ENCODE measurements around the gene LRSAM1.

LRSAM1 gene

DNA sequence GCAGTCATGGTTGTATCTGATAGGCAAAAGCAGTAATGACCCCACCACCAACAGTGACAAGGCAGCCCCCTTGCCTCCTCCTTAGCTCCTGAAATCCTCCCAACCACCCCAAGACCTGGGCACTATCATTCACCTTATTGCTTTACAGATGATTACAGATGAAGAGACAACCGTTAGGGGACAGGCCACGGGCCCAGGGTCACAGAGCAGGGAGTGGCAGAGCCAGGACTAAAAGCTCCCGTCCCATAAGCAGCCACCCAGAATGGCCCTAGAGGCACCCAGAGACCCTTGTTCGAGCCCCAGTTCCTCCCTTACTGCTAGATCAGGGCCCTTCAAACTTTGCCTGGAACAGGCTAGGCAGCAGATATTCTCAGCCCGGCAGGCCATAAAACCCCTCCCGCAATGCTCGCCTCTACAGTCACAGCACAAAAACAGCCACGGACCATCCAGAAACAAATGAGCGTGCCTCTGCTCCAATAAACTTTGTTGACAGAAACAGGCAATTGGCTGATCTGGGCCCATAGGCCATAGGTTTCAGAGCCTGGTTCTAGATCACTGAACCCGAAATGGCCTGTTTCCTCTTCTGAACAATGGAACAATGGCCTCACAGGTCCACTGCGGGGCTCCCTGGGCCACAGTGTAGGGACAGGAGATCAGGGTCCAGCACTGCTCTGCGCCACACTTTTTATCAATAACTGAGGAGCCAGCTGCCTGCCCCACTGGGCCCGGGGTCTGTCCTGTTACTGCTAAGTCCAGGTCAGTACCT is 67.0 kb downstream of the LRSAM1 start:
- DNase-seq = no peak

DNA sequence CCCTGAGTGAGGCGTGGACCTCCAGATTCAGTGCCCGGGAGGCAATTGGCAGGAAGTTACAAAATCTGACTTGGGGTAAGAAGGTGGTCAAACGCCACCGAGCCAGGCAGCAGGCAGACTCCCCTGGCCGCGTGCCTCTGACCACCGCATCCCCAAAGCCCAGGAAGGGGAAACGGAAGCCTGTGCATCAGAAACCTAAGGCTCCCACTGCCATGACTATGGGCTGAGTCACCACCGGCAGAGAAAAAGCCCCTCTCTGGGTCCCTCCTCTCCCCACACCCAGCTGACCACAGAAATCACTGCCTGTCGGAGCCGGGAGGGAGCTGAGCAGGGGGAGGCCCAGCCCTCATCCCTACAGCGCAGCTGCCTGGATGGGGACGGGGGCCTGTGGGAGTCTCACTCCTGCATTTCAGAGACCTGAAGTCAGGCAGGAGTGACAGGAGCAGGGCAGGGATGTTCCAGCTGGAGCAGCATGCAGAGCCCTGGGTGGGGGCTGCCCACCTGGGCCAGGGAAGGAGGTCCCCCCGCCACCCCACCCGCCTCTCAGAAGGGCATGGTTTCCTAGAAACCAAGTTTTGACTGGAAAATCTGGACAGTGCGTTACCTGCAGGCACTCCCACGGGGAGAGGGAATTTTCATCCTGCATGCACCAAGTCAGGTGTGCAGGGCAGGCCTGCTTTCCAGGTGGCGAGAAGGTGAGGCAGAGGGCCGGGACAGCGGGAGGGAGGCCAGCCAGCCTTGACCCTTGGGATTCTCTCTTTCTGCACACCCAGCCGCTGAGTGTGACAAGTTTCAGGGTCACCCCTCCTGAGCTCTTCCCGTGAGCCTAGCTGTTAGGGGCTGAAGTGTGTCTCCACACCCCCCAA is 68.2 kb downstream of the LRSAM1 start:
- no peak for DNase-seq

DNA sequence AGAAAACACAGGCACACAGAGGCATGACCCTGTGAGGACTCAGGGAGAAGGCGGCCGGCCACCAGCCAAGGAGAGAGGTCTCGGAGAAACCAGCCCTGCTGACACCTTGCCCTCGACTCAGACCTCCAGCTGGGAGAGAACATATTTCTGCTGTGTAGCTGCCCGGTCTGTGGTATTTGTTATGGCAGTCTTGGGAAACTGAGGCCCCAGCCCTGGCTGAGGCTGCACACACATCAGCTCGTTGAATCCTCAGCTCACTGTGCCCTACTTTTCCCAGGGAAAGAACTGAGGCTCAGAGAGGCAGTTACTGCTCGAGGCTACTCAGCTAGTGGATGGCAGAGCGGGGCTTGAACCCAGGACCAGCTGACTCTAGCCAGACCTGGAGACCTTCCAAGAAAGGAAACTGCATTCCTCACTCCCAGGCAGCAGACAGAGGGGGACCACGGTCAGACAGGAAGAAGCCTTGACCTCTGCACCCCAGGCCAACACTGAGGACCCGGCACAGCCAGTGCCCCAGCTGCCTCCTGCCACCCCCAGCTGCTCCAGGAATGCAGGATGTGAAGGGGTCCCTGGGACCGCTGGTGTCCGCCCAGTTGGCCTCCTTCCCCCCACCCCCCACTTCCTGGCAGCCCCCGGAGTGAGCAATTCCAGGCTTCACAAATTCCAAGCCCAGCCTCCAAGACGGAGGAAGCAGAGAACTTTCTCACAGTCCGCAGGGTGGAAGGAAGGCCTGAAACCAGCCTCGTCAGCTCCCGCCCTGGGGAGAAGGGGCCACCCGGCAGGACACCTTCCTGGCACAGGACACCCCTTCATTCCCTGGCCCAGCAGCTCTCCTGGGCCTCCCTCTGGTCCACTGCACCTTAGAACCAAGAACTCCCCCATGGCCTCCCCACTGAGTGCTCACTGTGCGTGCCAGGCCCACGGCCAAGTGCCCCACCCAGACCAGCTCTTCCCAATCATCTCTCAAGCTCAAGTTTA is 69.9 kb downstream of the LRSAM1 start:
- no peak for DNase-seq

DNA sequence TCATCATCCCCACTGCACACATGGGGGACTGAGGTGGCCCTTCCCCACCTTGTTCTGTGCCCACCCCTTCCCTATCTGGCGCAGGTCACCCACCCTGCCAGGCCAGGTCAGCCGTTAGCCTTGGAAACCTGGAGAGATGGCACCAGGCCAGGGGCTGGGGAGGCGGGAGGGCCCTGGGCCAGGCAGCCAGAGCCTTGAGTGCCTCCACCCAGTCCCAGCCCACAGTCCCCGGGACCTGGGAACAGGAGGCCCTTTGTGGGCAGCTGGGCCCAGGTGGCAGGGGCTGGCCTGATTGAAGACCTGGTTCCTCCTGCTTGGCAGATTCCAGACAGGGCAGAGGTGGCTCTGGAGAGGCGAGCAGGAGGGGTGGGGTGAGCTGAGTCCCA is 70.6 kb downstream of the LRSAM1 start:
- no peak for DNase-seq

DNA sequence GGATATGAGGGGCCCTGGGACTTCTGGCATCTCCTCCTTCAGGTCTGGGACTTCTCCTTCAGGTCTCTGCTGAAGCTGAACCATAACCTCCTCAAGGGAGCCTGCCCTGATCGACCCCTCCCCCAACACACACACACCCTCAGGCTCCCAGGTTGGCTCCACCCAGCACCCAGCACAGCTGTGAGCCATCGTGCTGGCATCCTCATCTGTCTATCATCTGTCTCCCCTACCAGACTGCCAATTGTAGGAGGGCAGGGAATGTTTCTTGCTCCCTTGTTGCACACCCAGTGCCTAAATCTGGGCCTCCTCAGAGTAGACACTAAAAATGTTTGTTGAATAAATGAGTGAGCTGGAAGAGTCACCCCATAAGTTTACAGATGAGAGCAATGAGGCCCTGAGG is 71.4 kb downstream of the LRSAM1 start:
- DNase-seq = no peak

DNA sequence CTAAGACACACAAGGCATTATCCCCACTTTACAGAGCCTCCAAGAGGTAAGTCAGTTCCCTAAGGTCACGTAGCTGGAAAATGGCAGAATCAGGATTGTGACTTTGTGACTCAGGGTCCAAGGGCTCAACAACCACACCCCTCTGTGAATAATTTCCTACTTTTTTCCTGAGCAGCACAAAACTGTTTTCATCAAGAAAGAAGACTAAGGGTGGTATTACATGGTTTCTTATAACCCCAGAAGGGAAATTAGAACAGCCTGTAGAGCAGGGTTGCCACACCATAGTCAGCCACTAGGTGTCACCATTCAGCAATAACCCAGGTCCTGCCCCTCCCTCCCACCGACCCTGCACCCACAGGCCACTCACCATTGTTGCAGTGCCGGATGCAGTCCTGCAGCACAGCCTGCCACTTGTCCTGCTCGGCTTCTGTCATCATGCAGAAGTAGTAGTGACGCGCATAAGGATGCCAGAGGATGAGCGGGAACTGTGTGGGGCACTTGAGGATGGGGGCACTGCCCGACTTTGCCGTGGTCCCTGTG is 72.1 kb downstream of the LRSAM1 start:
- DNase-seq = no peak

DNA sequence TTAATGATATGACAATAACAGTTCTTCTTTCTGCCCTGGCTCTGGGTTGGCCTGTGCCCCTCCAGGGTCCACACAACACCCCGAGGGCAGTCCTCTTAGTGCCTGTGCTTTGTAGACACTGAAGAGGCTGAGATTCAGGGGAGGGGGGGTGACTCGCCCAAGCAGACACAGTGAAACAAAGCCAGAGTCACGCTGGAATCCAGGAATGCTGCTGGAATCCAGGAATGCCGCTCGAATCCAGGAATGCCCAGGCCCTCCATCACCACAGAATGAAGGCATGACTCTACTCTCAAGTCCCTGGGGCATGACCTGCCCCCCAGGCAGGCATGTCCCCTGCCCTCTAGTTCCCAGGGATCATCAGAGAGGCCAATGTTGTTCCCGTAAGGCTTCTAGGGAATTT is 73.1 kb downstream of the LRSAM1 start:
- no peak for DNase-seq

DNA sequence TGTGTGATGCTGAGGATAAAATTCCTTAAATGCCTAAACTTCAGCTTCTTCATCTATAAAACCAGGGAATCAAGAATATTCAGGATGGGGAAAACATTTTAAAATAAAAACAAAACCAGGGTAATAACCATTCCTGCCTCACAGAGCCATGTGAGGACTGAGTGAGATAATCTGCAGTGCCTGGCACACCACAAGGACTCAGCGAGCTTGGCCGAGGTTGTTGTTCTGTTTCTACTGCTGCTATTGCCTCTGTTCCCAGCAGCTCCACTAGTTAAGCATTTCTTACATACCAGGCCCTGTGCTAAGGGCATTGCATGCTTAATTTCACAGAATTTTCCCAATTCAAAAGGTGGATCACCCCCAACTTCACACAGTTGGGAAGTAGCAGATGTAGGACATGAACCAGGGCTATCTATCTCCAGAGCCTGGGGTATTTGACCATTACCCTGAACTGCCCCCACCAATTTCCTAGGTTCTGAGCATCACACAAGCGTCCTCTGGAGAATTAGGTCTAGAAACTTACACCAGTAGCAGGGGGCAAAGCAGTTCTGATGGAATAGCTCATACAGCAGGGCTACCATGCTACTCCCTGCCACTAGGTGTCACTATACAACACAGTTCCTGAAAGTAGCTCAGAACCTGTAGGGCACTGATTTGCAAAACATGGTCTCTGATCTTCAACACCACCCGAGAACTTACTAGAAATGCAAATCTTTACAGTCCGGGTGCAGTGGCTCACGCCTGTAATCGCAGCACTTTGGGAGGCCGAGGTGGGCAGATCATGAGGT is 74.3 kb downstream of the LRSAM1 start:
- no peak for DNase-seq

DNA sequence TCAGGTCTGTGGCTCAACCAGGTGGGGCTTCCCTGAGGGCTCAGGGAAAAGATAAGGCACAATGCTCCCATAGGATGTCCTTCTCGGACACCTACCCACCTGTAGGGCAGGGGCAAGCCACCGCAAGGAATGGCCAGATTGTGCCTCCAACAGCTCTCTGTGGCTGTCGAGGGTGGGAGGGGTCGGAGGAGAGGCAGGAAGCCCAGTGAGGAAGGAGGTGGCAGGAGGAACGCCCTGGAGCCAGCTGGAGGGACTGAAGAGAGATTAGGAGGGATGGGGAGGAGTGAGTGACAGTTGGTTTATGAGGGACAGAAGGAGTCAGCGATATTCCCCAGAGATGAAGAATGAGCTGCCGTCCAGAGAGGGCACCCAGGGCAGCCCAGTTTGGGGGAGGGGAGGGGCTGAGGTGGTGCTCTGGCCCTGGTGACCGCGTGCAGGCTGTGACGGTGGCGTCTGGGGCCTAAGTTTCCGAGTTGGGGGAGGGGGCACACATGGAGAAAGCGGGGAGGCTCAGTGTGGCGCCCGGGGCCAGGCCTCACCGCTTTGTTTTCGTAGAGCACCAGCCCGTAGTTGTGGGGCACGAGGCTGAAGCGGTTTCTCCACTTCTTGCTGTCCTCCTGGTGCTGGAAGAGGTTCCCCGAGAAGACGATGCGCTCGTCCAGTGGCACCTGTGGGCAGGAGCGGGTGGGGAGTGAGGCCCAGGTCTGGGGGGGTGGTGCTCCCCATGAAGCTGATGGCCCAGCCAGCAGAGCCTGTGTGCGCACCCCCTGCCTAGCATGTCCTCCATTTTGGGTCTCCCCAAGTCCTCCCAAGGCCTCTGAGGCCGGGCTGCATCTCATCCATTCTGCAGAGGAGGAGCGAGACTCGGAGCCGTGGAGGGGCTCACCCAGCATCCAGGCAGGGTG is 75.6 kb downstream of the LRSAM1 start:
- DNase-seq = no peak

DNA sequence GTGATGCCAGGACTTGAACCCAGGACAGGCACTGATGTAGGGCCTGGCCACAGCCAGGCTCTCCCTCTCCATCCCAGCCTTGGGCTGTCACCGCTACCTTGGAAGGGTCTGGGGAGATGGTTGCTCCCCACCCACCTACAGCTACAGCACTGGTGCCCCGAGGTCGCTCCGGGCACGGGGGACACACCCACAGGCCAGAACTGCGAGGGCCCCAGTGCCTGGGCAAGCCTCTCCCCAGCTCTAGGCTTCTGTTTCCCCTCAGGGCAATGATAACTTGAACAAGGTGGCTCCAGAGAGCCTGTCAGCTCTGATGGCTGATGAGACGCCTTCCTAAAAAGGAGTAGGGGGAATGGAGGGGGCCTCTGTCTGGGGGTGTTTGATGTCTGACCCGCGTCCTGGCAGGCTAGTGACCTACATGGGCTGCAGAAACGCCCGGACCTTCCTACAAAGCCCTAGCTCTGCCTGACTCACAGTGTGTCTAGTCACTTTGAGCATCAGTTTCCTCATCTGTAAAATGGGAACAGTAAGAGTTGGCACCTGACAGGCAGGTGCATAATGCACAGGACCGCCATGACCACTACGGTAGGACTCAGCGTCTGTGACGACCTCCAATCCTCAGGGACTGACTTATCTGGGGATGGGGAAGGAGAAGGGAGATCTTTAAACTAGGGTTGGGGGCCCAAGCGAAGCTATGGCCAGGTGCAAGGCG is 76.4 kb downstream of the LRSAM1 start:
- DNase-seq = no peak

DNA sequence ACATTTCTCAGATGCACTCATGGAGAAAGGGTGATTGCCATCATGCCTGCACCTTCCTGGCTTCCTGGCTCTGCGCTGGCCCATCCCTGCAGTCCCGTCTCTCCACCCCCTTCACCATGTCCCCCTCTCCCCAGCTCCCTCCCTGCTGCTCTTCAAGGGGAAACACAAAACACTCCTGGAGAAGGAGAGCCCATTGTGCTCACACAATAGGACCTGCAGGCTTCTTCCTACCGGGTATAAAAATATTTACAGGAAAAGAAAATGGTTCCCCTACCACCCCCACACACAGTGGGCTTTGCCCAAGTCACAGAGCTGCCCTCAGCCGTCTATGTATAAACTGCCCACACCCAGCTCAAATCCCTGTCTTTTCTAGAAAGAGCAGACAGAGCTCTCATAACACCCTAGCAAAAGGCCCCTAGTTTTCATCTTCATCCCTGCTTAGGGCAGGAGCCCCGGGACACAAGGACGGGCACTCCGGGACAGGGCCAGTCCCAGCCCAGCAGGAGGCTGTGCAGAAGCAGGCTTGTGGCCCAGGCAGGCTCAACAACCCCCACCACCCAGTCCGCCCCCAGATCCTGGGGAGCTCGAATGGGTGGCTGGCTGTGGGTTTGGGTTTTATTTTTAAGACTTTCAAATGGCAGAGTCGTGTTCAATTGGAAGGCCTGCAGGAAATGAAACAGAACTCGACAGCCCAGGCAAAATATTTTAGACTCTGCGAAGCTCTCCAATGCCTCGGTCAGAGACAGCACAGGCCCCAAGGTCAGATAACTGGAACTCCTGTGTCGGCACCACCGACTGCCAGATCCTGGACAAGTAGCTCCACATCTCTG is 77.3 kb downstream of the LRSAM1 start:
- no peak for DNase-seq

DNA sequence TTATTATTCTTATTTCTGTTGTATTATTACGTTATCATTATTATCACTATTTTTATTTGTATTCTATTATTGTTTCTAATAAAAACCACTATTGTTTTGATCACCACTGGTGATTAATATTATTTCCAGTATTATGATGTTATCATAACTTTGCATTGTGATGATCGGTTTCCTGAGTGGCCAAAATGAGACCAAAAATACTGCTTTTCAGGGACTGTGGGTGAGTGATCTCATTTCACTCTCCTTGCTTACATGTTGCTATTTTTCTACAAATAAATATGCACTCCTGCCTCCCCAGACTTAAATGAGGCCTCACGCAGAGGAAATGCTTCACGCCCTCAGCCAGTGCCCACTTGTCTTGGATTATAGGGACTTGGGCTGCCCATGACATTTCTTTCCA is 78.4 kb downstream of the LRSAM1 start:
- DNase-seq = no peak

DNA sequence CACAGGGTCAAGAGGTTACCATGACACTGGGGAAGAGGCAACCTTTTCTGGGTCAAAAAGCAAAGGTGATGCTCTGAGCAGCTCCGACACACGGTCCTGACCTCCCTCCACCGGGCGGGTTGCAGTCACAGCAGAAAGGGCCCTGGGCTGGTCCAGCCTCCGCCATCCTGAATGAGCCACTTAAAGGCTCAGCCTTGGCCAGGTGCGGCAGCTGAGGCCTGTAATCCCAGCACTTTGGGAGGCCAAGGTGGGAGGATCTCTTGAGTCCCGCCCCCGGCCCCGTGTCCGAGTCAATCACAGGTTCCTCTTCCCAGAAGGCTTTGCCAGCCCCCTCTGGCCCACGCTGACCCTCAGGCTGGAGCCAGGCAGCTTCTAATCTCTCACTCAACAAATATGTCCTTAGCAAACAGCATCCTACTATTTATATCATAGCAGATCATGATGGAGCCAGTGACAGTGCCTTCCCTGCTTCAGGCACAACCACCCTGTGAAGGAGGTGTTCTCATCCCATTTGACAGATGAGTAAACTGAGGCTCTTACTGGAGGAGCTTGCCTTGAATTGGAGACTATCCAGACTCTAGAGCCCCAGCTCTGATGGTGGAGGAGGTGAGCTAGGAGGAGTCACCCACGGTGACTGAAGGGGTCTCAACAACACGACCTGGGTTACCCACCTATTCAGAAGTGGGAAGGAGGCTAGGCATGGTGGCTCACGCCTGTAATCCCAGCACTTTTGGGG is 79.1 kb downstream of the LRSAM1 start:
- DNase-seq = no peak

DNA sequence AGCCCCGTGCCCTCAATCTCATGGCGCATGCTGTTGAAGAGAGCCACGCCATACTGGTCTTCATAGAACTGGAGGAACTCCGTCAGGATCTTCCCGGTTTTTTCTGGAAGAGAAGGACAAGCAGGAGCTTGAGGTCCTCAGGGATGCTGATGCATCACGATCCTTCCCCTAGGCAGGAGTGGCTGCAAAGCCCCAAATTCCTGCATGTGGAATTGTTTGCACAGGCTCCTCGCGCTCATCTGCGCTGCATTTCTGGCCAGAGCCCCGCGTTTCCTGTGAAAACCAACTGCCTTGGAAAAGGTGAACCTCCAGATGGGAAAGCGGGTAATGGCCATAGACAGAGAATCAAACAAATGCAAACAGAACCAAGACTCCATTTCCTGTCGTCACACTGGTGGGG is 80.4 kb downstream of the LRSAM1 start:
- DNase-seq = no peak

DNA sequence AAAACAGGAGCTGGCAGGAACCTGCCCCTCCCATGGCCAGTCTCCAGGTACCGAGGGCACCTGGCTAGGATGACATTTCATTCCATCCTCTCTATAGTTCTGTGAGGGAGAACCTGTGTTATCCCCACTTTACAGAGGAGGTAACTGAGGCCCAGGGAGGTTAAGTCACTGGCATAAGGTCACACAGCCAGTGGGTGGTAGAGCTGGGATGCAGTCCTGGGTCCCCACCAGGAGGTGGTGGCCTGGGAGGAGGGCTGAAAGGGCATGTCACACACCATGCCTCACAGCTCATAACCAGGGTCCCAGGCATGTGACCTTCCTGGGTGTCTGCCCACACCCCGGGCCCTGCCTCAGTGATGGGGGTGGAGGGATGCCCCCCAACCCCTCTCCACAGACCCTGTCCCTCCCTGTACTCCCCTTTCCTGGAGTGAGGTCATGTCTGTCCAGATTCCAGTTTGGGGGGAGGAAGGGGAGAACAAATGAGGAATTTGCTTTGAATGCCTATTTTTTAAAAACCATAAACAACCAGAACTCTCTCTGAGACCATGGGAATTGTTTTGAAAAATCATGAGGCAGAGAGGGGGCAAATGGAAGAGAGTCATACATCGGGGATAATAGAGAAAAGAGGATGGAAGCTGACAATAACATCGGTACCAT is 83.1 kb downstream of the LRSAM1 start:
- DNase-seq = no peak

DNA sequence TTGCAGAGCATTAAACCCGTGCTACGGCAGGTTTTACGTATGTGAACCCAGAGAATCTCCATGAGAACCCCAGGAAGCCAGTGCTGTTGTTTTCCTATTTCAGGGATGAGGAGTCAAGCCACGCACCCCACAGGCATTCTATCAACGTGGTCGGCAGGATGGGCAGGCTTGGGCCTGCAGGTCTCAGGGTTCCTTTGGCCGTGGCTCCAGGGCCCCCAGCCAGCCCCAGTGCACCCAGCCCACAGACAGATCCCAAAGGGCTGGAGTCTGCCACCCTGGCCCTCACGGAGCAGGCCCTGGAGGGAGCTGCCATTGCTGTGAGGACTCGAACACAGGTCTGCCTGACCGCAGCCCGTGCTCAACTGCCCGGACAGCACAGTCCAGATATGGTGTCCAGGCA is 83.6 kb downstream of the LRSAM1 start:
- DNase-seq = no peak

DNA sequence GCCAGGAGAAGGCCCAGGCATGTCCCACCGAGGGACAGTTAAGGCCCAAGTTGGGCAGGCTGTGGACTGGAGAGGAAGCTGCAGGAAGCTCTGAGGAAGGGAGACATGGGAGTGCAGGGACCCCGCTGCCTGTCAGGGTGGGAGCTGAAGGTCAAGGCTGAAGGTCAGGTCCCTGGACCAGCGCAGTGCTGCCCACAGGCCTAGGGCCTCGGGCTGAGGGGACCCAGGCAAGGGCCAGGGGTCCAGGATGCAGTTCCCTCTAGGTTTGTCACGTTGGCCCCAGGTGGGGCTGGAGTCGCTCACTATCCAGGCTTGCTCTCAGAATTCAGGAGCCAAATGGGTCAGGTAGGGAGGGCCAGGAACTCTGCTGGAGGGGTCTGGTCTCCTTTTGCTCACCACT is 84.1 kb downstream of the LRSAM1 start:
- DNase-seq = no peak

DNA sequence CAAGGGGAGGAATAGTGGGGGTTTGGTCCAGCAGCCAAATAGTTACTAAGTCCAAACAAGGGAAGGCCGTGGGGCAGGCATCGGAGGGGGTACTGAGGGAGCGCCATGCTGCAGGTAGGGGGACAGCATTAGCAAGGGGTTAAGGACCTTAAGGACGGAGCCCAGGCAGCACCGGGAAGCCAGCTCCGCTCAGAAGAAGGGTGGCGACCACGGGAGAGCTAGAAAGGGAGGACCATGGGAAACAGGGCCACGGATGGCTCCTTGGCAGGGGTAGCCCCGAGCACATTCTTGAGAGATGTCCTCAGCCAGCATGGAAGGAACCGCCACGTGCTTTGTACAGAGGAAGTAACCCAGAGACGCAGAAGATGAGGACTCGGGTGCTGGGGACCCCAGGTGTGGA is 84.5 kb downstream of the LRSAM1 start:
- no peak for DNase-seq

Data from effector CD8-positive, alpha-beta T cell (primary cell).